AG04450 (cell line): Measurements from ENCODE around the gene ANO7. TPM values are rescaled to one million over a fixed set of nuclear protein-coding genes. Genes with fewer than 3 reads are reported as not detected.
A peak's percentile ranks its signal among the peaks of the same experiment; 100 is the strongest.

ENCODE experiments used
- CTCF ChIA-PET: fragments of 300-600, 350-600 bp; formaldehyde crosslinking; extraction: SDS; loops from one replicate; lab custom pipeline; 2022; ENCODE audit warnings: antibody characterized with exemption, inconsistent platforms; lab: Charles Lee
- POLR2A ChIA-PET: fragments of 350-600 bp; formaldehyde crosslinking; extraction: SDS; loops from one replicate; lab custom pipeline; 2021; ENCODE audit warnings: antibody characterized with exemption, inconsistent platforms; lab: Yijun Ruan, JAX
- DNase-seq: peaks from one replicate; pipeline ENCODE4 v3.0.0-alpha.2; 2011; ENCODE audit warnings: low read depth, low spot score
- H3K27ac ChIP-seq: one replicate; pipeline ENCODE4 v1.5.1; 2012; ENCODE audit warnings: low read depth, low read length, control low read depth
- H3K27me3 ChIP-seq: one replicate; pipeline ENCODE4 v1.6.0; 2012; ENCODE audit warnings: low read length; ENCODE audit not compliant: control insufficient read depth, insufficient read depth
- H3K4me3 ChIP-seq: 2 replicates; pipeline ENCODE4 v1.5.1; 2011; ENCODE audit warnings: mild to moderate bottlenecking, low read depth, low read length, control low read depth
- H3K9me3 ChIP-seq: 2 replicates; pipeline ENCODE4 v1.5.1; 2012; ENCODE audit warnings: low read length; ENCODE audit not compliant: control insufficient read depth, insufficient read depth
- CTCF ChIP-seq: IDR thresholded peaks from 2 replicates; pipeline ENCODE4 v1.5.1; 2011; ENCODE audit warnings: low read depth, low read length, control low read depth, inconsistent platforms
- polyA plus RNA-seq: library from polyadenylated mRNA; depleted of rRNA; stranded (reverse); fragments of >200 nt; gene quantifications from 2 replicates; pipeline ENCODE4 v1.2.3, GENCODE V29; 2011

Gene ANO7
- polyA plus RNA-seq, 1 experiment, result 0.21 TPM

GRCh38 chr2:241157841-241158545 is 30.5 kb upstream of the ANO7 start:
- no peak for TF ChIP-seq CTCF
- no peak for DNase-seq
- no peak overlapping the region for H3K4me3 ChIP-seq
- no peak overlapping the region for H3K27ac ChIP-seq
- no peaks in the 10 kb centered on the region for H3K27me3 ChIP-seq
- ChIA-PET CTCF (no interaction called here), POLR2A (interaction anchor here (0.6 kb wide), 1 partner anchor 15 kb away, joined by 7 read pairs; no protein-coding TSS in a partner anchor)
- no peaks in the 10 kb centered on the region for H3K9me3 ChIP-seq

GRCh38 chr2:241158546-241158900 is 30.0 kb upstream of the ANO7 start:
- Histone ChIP-seq H3K27me3 (no peaks in the 10 kb centered on the region), H3K9me3 (no peaks in the 10 kb centered on the region), H3K27ac (peak overlapping the region; percentile 4), H3K4me3 (no peak overlapping the region)
- POLR2A ChIA-PET, result interaction anchor here (0.6 kb wide), 1 partner anchor 15 kb away, joined by 7 read pairs; no protein-coding TSS in a partner anchor
- CTCF ChIA-PET, result no interaction called here
- no peak for DNase-seq
- TF ChIP-seq CTCF, result no peak

DNA sequence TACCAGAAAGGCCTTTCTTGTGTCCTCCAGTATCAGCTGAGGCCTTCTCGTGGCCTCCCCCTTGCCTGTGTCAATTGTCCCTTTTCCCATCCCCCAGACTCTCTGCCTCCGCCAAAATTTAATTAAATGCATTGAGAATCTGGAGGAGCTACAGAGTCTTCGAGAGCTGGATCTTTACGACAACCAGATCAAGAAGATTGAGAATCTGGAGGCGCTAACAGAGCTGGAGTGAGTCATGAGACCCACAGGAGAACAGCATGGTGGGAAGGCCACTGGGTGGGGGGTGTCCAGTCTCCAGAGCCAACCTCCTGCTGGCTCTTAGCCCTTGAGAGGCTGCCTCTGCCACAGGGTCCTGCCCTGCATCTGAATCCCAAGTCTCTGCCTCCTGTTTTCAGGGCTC is 29.4 kb upstream of the ANO7 start:
- POLR2A ChIA-PET, result interaction anchor here (0.6 kb wide), 1 partner anchor 14 kb away, joined by 7 read pairs; no protein-coding TSS in a partner anchor
- no peaks in the 10 kb centered on the region for H3K27me3 ChIP-seq
- no peak overlapping the region for H3K27ac ChIP-seq
- no peak for DNase-seq
- H3K4me3 ChIP-seq, result no peak overlapping the region
- H3K9me3 ChIP-seq, result no peaks in the 10 kb centered on the region
- CTCF ChIA-PET, result no interaction called here
- TF ChIP-seq CTCF, result no peak

- H3K27me3 ChIP-seq, result no peaks in the 10 kb centered on the region
- no peak overlapping the region for H3K27ac ChIP-seq
- no peak overlapping the region for H3K4me3 ChIP-seq
- ChIA-PET POLR2A (no interaction called here), CTCF (no interaction called here)
- TF ChIP-seq CTCF, result no peak
- no peaks in the 10 kb centered on the region for H3K9me3 ChIP-seq
- no peak for DNase-seq
Observed at GRCh38 chr2:241160318-241160717, 28.2 kb upstream of the ANO7 start.

GRCh38 chr2:241161646-241162281 is 26.7 kb upstream of the ANO7 start:
- DNase-seq, result no peak
- H3K4me3 ChIP-seq, result no peak overlapping the region
- H3K27ac ChIP-seq, result peak overlapping the region; percentile 80
- TF ChIP-seq CTCF, result no peak
- no peaks in the 10 kb centered on the region for H3K9me3 ChIP-seq
- ChIA-PET CTCF (interaction anchor here (1.2 kb wide), 1 partner anchor 310 kb away, joined by 3 read pairs; no protein-coding TSS in a partner anchor), POLR2A (no interaction called here)
- no peaks in the 10 kb centered on the region for H3K27me3 ChIP-seq
